Measurements from ENCODE around the gene TAS1R3.
"Not testable (repeated sequence)": the region's sequence is repeated elsewhere in the genome, so short reads cannot be mapped to it uniquely, and the experiment has no call there.

TAS1R3 gene

DNA sequence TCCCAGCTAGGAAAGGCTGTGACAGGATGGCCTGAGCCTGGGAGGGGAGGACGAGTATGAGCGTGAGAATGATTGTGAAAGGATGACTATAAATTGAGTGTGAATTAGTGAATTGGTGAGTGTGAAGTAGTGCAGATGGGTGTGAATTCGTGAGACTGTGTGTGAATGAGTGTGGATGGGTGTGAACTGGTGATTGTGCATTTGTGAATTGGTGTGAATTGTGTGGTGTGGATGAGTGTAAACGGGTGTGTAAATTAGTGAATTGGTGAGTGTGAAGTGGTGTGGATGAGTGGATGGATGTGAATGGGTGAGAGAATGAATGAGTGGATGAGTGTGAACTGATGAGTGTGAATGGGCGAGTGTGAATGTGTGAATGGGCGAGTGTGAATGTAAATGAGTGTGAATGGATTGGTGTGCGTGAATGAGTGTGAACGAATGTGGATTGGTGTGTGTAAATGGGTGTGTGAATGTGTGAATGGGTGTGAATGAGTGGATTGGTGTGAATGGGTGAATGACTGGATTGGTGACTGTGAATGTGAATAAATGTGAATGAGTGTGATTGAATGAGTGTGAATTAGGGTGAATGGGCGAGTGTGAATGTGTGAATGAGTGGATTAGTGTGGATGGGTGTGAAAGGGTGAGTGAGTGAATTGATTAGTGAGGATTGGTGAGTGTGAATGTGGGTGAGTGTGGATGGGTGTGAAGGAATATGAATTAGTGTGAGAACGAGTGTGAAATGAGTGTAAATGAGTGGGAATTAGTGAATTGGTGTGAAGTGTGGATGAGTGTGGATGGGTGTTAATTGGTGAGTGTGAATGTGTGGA is 35.0 kb downstream of the TAS1R3 start:
- CTCF ChIA-PET, result no interaction called here
- no peak for DNase-seq (ENCODE audit: low read depth, low spot score)
- no peak for TF ChIP-seq CTCF (IDR thresholded peaks at IDR 0.05; ENCODE audit: insufficient read depth, low read length, missing control alignments)
- POLR2A ChIA-PET, result no interaction called here
- no peak overlapping the region for H3K4me3 ChIP-seq (ENCODE audit: low read depth, low read length)

- TF ChIP-seq CTCF (IDR thresholded peaks at IDR 0.05; ENCODE audit: insufficient read depth, low read length, missing control alignments), result no peak
- DNase-seq (ENCODE audit: low read depth, low spot score), result no peak
- ChIA-PET POLR2A (no interaction called here), CTCF (no interaction called here)
- no peak overlapping the region for H3K4me3 ChIP-seq (ENCODE audit: low read depth, low read length)
Measured at GRCh38 chr1:1366699-1367066, 35.6 kb downstream of the TAS1R3 start.

- ChIA-PET CTCF (interaction anchor here (9.3 kb wide), 1 partner anchor 22 kb away, joined by 138 read pairs; the partner anchor contains the start of gene DVL1), POLR2A (no interaction called here)
- no peak for DNase-seq (ENCODE audit: low read depth, low spot score)
- no peak for TF ChIP-seq CTCF (IDR thresholded peaks at IDR 0.05; ENCODE audit: insufficient read depth, low read length, missing control alignments)
- no peak overlapping the region for H3K4me3 ChIP-seq (ENCODE audit: low read depth, low read length)
Measured at GRCh38 chr1:1367315-1367714, 36.2 kb downstream of the TAS1R3 start.

DNA sequence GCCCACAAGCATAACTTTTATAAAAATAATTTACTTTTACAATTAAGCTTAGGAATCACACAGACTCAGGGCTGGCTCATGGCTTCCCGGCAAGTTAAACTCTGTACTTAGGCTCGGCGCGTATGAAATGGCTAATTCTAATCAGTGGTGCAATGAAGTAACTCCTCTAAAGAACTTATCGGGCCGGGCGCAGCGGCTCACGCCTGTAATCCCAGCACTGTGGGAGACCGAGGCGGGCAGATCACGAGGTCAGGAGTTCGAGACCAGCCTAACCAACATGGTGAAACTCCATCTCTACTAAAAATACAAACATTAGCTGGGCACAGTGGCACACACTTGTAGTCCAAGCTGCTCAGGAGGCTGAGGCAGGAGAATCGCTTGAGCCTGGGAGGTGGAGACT is 39.0 kb downstream of the TAS1R3 start:
- CTCF ChIA-PET, result interaction anchor here (0.8 to 9.3 kb wide), 6 partner anchors 12 to 249 kb away, joined by 3 to 138 read pairs (median 19); partner anchors contain the start of genes CCNL2, DVL1 and MXRA8
- POLR2A ChIA-PET, result not testable (repeated sequence)

DNA sequence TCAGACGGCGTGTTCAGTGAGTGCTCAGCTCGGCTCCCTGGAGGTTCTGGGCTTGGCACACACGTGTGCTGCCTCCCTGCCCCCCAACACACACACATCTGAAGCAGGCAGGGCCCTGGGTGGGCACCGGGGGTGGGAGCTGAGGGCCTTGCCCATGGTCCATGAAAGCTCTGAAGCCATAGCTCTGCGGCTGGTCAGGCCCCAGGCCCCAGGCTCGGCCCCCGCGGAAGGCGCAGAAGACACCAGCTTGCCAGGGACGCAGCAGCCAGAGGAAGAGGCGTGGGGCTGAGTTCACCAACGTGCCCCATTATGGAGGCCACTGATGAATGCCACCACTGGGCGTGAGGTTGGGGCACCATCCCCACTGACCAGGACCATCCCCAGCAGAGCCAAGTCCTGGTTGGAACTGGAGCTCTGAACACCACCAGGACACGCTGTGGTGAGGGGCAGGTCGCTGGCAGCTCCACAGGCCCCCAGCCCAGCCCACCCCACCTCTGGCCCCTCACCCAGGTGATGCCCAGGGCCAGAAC is 39.8 kb downstream of the TAS1R3 start:
- DNase-seq (ENCODE audit: low read depth, low spot score), result no peak
- CTCF ChIA-PET, result interaction anchor here (0.8 to 9.3 kb wide), 13 partner anchors 8 to 339 kb away, joined by 3 to 138 read pairs (median 5); partner anchors contain the start of genes CCNL2, DVL1 and MXRA8
- POLR2A ChIA-PET, result interaction anchor here (2.1 to 2.3 kb wide), 2 partner anchors 11 to 19 kb away, joined by 9 read pairs; no protein-coding TSS in a partner anchor

More for the DNA sequence above, 39.0 kb downstream of the TAS1R3 start:
- not testable (repeated sequence) for H3K4me3 ChIP-seq (ENCODE audit: low read depth, low read length); DNase-seq (ENCODE audit: low read depth, low spot score)

GRCh38 chr1:1371364-1371745 is 40.3 kb downstream of the TAS1R3 start:
- DNase-seq (ENCODE audit: low read depth, low spot score), result no peak
- ChIA-PET POLR2A (interaction anchor here (0.7 to 2.3 kb wide), 3 partner anchors 12 to 28 kb away, joined by 3 to 9 read pairs (median 9); no protein-coding TSS in a partner anchor), CTCF (interaction anchor here (0.6 to 9.3 kb wide), 20 partner anchors 9 to 369 kb away, joined by 3 to 138 read pairs (median 5); partner anchors contain the start of genes CCNL2, DVL1, MXRA8 and TAS1R3)
- no peak overlapping the region for H3K4me3 ChIP-seq (ENCODE audit: low read depth, low read length)
- TF ChIP-seq CTCF (IDR thresholded peaks at IDR 0.05; ENCODE audit: insufficient read depth, low read length, missing control alignments), result no peak

More for the DNA sequence above, 39.8 kb downstream of the TAS1R3 start:
- H3K4me3 ChIP-seq (ENCODE audit: low read depth, low read length), result no peak overlapping the region
- no peak for TF ChIP-seq CTCF (IDR thresholded peaks at IDR 0.05; ENCODE audit: insufficient read depth, low read length, missing control alignments)

Data from AG04449 (cell line).